Cerebellar cortex (tissue), 1 donor: ENCODE data around the gene PARD3B.

ENCODE experiments used
- DNase-seq: peaks from one replicate; pipeline ENCODE4 v3.0.0-alpha.2; 2015; ENCODE audit warnings: low spot score

PARD3B gene

GRCh38 chr2:205273627-205274026 lies 728.4 kb downstream of the PARD3B start:
- DNase-seq, result no peak

DNA sequence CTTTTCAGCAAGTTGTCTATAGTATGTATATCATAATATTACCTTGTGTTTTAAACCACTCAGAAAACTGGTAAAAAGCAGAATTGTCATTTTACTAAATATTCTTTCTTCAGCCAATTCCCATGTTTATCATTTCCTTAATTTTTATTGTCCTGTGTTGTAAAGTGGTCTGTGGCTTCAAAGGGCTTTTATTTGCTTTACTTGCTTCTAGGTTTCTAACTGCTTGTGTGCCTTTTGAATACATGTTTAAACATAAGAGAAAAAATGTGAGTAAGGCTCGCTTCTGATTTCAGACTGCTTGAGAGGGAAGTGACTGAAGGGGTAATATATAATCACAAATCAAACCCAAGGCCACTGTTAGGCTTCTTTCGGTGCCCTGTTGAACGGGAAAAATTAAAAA lies 729.5 kb downstream of the PARD3B start:
- no peak for DNase-seq

DNA sequence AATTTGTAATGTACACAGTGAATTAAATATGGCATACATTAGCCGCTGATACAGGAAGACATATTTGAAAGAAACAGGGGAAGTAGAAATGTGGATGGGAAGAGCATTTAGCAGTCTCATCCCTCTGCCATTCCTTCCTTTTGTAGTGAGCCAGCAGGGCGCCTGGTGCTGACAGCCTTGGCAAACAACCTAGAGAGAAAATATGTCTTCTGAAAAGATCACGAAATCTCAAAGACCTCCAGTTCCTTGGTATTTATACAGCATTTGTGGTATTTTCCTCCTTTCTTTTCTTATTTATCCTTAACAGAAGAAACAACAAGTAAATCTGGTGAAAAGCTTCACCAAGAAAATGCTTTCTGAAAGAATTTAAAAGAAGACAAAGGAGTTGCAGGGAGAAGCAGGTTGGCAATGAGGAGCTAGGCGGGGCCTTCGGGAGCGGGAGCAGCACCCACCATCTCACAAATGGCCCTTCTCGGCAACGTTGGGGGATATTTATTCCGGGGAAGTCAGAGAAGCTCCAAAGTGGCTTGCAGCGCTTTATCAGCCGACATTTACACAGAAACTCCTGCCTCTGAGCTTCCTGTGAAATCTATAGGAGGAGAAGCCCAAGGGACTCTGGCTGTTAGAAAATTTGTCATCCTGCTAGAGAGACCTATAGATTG lies 731.0 kb downstream of the PARD3B start:
- no peak for DNase-seq

DNA sequence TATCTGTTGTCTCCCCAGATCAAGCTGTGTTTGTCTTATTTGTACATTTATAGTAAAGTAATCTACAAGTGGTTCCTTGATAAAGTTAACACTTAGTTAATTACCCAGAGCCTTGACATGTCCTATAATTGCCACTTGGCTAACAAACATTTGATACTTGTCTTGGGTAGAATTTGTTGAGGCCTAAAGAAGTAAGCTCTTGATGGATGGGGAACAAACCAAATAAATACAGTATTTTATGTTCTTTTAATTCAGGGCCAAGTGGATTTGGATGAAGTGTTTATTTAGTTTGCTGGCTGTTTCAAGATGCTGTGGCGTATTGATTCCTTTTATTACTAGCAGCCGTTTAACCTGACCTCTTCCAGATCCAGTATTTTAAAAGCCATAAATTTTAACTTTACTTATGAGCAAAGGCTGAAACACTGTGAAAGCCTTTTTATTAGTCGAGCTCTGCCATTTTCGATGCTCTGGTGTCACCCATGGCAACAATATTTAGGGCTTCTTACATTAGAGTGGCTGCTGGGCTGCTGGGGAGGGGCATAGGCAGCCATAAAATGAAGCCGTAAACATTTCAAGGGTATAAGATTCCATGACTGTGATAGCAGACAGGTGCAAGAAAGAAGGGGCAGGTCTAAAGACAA lies 735.4 kb downstream of the PARD3B start:
- DNase-seq, result no peak

DNA sequence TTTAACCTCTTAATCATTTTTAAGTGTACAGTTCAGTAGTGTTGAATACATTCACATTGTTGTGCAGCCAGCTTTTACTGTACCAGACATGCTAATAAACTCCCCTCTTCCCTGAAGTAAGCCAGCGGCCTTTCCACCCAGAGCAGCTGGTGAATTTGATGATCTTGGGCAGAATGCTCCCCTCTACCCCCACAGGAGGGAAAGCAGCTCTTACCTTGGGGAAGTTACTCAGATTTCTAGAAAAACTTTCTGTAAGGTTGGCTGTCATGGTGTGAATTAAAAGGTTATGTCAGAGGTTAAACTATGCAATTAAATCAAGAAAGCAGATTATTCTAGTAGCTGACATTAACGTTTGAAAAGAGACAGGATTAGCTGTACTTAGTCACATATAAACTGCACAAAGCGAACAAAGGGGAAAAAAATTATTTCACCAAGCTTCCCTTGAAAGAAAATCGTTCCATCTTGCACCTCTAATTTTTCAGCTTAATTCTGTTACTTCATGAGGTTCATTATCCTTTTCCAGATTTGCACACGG lies 738.5 kb downstream of the PARD3B start:
- DNase-seq, result no peak

GRCh38 chr2:205284334-205284733 lies 739.1 kb downstream of the PARD3B start:
- DNase-seq, result no peak

DNA sequence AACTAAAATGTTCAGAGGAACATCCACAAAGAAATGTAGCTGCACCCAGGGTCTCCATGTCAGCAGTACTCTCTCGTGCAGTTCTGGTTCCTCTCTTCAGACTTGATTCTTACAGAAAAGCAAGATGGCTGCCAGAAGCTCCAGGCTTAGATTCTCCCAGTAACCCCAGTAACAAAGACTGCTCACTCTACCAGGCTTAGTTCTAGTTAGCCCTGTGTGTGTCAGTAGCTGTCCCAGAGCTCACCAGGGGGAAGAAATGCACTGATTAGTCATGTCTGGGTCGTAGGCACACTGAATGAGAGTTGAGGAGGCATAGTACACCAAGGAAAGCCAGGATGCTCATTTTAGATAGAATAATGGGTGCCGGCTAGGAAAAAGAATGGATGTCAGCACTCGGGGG lies 742.0 kb downstream of the PARD3B start:
- no peak for DNase-seq

GRCh38 chr2:205288686-205289085 lies 743.4 kb downstream of the PARD3B start:
- DNase-seq, result no peak

GRCh38 chr2:205290299-205290698 lies 745.0 kb downstream of the PARD3B start:
- no peak for DNase-seq

- DNase-seq, result no peak
Measured at GRCh38 chr2:205292665-205293295, 747.5 kb downstream of the PARD3B start.

GRCh38 chr2:205293559-205293958 lies 748.3 kb downstream of the PARD3B start:
- DNase-seq, result no peak

- no peak for DNase-seq
Measured at GRCh38 chr2:205296959-205297358, 751.7 kb downstream of the PARD3B start.

- no peak for DNase-seq
Measured at GRCh38 chr2:205297368-205297767, 752.1 kb downstream of the PARD3B start.

DNA sequence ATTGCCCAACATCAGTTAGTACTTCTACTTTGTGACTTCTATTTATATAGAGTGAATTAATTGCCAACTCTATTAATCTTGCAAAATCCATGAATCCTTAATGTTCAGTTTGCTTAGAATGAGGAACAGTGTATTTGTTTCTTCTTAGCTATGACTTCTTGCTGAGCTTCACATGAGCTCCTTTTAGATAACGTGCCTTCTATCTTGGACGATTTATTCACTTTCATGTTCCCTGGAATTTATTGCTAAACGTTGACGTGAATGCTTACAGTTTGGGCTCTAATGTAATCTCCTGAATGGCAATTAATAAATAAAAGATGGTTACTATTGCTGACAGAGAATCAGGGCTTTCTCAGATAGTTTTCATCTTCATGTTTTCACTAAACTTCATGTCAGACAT lies 752.6 kb downstream of the PARD3B start:
- DNase-seq, result no peak

DNA sequence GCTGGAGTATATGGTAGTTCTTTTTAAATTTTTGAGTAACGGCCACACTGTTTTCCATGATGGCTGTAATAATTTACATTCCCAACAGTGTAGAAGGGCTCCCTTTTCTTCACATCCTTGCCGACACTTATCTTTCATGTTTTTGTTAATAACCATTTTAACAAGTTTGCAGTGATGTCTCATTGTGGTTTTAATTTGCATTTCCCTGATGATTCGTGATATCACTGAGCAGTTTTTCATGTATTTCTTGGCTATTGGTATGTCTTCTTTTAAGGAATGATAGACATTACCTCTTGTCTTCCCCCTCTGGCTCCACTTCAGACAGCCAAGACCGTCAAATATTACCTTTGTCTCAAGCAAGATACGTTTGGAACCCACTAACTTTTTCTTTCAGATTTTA lies 765.9 kb downstream of the PARD3B start:
- no peak for DNase-seq

DNA sequence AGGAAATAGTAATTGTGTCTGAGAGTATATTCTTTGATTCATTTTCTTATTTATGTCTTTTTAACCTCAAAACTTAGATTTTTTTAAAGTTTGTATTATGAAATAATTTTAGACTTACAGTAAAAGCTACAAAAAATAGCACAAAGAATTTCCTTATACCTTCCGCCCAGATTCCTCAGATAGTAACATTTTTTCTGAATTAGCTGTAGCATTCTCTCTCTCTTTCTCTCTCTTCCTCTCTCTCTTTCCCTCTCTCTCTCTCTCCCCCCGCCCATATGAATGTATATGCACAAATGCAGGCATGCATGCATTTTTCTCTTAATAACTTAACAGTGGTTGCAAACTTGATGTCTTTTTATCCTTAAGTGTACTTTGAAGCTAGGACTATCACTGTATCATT lies 776.0 kb downstream of the PARD3B start:
- DNase-seq, result no peak

DNA sequence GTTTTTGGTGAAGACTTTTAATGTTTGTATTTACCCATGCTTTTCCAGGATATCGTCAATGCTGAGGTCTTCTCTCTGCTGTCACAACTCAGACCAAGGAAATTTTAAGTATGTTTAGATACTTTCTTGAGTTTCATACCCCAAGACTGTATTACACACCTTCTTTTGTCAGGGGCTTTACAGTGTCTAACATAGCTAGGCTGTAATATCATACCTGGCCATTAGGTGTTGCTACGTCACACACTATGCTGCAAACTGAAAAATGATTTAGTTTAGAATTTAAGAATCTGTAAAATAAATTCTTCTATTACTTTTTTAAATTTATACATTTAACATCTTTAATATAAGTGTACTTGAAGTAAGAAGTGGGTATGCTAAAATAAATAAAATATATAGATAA lies 778.7 kb downstream of the PARD3B start:
- no peak for DNase-seq

- no peak for DNase-seq
Measured at GRCh38 chr2:205324355-205324754, 779.1 kb downstream of the PARD3B start.

- no peak for DNase-seq
Measured at GRCh38 chr2:205333351-205333750, 788.1 kb downstream of the PARD3B start.

GRCh38 chr2:205337274-205337673 lies 792.0 kb downstream of the PARD3B start:
- no peak for DNase-seq

- no peak for DNase-seq
Measured at GRCh38 chr2:205338156-205338555, 792.9 kb downstream of the PARD3B start.

GRCh38 chr2:205343103-205343502 lies 797.8 kb downstream of the PARD3B start:
- DNase-seq, result no peak

DNA sequence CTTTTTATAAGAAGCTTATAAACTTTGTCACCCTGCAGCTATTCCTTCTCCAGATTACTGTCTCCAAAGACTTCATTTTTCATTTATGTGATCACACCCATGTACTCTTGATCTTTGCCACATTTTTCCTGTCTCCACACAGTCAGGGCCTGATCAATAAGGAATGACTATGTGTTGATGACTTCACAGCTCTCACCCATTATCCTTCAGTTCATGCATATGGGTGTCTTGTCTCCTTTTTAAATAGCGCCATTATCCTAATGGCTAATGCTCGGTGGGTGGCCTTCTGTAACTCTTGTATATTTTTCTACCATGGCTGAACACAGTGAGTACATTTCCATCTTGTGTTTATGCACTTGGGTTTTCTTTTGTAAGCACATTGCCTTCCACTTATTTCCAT lies 801.4 kb downstream of the PARD3B start:
- no peak for DNase-seq
